Measurements from ENCODE around the gene JAKMIP2.

DNA sequence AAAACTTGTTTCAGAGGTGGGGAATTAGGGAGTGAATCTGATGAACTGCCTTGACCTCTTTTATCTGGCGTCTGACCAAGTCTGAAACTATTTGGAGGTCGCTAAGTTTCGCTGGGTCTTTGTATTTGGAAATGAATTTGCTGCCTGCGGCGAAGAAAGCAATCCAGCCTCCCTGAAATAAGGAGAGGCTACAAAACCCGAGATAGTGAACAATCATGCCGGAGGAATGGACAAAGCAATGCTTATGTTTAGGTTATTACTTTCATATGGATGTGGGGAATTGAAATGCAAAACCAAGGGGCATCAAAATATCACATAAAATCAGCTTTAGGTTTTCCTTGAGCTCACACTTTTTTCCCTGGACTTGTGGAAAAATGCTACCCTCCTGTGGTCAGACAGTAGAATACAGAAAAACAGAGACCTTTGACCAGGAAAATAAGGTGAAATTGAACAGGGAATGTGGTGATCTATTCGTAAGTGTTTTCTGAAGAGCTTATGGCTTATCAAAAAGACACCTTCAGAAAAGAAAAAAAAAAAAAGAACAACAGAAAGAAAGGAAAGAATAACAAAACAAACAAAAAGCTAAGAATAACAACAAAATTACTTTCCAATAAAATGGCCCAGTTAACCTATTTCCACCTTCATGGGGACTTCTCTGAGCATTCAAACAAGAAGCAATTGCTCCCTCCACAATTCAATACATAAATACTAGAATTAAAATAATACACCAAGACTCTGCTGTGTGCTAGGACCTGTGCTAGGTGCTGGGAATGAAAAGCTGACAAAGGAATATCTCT lies 204.1 kb downstream of the JAKMIP2 start:
- TF ChIP-seq POLR2AphosphoS5 (IDR thresholded peaks at IDR 0.05; ENCODE audit: borderline replicate concordance, low read depth, low read length) (no peak), EZH2 (IDR thresholded peaks at IDR 0.05) (no peak)

Data from SK-N-MC (cell line).